H7 (cell line): ENCODE results near the gene PPP2R5E. TPM values are rescaled to one million over a fixed set of nuclear protein-coding genes. Genes with fewer than 3 reads are reported as not detected.

Experiments used
- total RNA-seq: library from RNA; depleted of rRNA; stranded (reverse); fragments of >200 nt; shearing (Covaris generic); gene quantifications from 2 replicates; pipeline ENCODE4 v1.2.3, GENCODE V29; 2014; rRNA removed

The PPP2R5E gene
- total RNA-seq, 1 experiment from 2014 or later, result 18.6 TPM

Other genes with a start within 250 kb of the PPP2R5E start
- gene GPHB5, start 224.4 kb downstream of the PPP2R5E start, total RNA-seq, result not detected in 2 replicates
- 22.3 and 30.4 TPM in 2 replicates for gene WDR89, start 98.5 kb upstream of the PPP2R5E start, total RNA-seq
- gene SGPP1, start 184.7 kb upstream of the PPP2R5E start, total RNA-seq, result 12.5 and 15.0 TPM in 2 replicates